GM19452 (cell line): ENCODE data around the gene CCDC69.
"Not testable (repeated sequence)": the region's sequence is repeated elsewhere in the genome, so short reads cannot be mapped to it uniquely, and the experiment has no call there.

Source experiments
- ATAC-seq: cut with Tn5 transposase; IDR thresholded peaks from one replicate; pipeline ENCODE4 v1.9.1; 2021; ENCODE audit not compliant: unreplicated experiment

The CCDC69 gene

GRCh38 chr5:151222790-151223446 lies 974 bp downstream of the CCDC69 start:
- ATAC-seq = peak; percentile 52

GRCh38 chr5:151222054-151222789 lies 1.7 kb downstream of the CCDC69 start:
- no peak for ATAC-seq

- no peak for ATAC-seq
Observed at GRCh38 chr5:151221574-151221973, 2.3 kb downstream of the CCDC69 start.

- no peak for ATAC-seq
Observed at GRCh38 chr5:151219789-151220188, 4.1 kb downstream of the CCDC69 start.

DNA sequence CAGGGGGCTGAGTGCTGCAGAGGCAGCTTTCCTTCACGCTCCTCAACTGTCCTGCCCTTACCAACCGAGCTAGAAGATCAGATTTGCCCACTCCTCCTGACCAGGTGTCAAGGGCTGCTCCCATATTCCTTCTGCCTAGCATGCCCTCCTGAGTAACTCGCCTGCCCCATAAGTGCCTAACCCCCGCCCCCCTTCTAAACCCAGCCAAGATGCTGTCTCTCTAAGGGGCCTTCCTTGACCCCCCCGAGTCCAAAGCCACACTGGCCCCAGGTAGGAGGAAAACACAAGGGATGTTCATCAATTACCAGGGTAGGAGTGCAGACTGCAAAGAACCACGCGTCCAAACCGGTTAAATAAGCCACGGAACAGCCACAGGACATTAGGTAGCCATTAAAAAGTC lies 4.8 kb downstream of the CCDC69 start:
- ATAC-seq = no peak

GRCh38 chr5:151218177-151218576 lies 5.7 kb downstream of the CCDC69 start:
- ATAC-seq = no peak

- no peak for ATAC-seq
Observed at GRCh38 chr5:151216781-151217180, 7.1 kb downstream of the CCDC69 start.

GRCh38 chr5:151215546-151215880 lies 8.4 kb downstream of the CCDC69 start:
- no peak for ATAC-seq

DNA sequence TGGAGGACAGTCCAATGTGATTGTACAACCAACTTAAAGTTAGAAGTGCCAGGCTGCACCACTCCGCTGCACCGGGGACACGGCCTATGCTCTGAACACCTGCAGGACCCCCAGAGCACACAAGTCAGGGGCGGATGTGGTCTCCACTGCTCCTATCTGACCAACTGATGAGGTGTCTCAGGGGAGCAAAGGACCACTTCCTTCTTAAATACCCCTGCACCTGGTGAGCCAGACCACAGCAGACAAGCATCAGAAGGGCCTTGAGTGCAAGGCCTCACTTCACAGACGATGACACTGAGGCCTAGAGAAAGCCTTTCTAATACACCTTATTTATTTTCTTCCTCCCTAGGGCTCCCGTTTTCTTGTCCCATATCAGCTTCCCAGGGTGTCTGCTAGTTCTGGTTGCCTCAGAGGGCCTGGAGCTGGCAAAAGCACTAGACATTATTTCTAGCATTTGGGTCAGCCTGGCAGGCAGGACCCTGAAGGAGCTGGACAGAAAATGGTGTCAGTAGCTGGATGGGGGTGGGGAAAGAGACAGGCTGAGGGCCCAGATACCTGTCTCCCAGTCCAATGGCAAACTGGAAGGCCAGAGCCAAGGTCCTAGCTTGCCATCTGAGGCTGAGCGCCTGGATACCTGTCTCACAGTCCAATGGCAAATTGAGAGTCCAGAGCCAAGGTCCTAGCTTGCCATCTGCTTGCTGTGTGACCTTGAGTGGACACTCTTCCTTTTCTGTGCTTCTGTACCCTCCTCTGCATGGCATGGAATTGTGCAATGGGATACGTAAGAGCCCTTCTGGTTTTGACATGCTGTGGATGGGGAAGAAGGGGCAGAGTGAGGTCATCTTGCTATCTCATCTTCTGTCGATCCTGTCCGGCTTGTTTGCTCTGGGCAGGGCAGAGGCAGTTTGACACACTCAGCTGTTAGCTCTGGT lies 9.0 kb downstream of the CCDC69 start:
- ATAC-seq = peak; percentile 58

GRCh38 chr5:151213803-151214613 lies 9.9 kb downstream of the CCDC69 start:
- peak; percentile 75 for ATAC-seq

- no peak for ATAC-seq
Observed at GRCh38 chr5:151212406-151212798, 11.5 kb downstream of the CCDC69 start.

DNA sequence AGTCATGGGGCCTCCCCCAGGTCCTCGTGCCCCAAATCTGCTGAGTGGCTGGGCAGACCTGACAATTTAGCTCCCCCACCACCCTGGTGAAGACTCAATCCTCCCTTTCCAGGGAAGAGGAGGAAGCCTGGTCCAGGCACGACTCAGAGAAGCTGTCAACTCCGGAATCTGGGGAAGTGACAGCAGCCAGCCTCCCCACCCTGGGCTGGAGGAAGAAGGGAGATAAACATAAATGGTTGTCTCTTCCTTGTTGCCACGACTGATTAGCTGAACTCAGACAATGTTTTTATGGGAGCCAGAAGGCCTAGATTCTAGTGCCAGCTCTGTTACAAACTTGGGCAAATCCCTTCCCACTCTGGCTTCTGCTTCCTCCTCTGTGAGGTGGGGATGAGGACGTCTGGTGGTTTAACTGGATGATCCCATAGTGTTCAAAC lies 15.4 kb downstream of the CCDC69 start:
- ATAC-seq = no peak

- no peak for ATAC-seq
Observed at GRCh38 chr5:151205411-151205810, 18.5 kb downstream of the CCDC69 start.

DNA sequence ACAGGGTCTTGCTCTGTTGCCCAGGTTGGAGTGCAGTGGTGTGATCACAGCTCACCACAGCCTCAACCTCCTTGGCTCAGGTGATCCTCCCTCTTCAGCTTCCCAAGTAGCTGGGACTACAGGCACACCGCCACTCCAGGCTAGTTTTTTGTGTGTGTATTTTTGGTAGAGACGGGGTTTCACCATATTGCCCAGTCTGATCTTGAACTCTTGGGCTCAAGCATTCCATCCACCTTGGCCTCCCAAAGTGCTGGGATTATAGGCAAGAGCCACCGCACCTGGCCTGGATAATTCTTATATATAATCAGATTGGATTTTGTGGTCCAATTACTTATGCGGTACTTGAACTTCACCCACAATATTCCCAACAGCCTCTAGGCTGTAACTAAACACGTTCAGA lies 19.8 kb downstream of the CCDC69 start:
- no peak for ATAC-seq

- ATAC-seq = no peak
Observed at GRCh38 chr5:151202381-151203139, 21.3 kb downstream of the CCDC69 start.

DNA sequence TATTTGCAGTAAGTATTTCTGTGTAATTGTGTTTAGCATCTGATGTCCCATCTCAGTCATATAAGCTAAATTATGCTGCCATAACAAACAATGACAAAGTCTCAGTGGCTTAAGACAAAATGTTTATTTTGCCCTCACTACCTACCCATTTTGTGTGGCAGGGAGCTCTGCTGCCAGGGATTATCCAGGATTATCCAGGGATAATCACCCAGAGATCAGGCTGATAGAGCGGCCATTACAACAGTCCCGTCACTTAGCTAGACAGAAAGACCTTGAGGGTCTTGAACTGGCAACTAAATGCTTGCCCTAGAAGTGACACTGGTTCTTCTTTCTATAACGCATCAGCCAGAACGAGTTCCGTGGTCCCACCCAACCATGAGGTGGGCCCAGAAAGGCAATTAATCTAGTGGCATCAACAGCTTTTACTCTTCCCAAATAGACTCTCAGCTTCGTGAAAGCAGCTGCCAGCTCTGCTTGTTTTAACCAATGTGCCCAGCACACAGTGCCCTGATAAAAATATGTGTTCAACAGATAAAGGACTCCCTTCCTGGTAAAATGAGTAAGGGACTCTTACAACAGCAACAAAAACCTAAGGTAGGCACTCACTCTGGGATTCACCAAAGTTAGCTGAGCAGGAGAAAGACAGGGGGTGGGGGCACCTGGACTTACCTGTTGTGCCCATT lies 22.8 kb downstream of the CCDC69 start:
- ATAC-seq = no peak

GRCh38 chr5:151199581-151200185 lies 24.2 kb downstream of the CCDC69 start:
- ATAC-seq = no peak

DNA sequence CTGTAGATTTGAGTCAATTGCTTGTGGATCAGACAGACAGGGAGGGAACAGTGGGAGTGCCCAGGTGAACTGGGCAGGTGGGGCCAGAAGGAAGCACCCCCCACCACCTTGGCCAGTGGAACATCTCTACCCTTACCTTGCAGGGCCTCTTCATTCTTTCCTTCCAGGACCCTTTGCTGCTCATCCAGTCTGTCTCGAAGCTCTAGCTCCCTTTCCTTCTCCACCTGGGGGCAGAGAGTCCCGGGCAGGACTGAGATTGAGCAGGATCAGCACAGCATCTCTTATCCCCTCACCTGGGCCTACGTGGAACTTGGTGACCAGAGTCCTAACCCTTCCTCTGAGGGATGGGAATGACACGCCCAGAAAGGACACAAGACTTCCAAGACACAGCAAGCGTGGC lies 25.0 kb downstream of the CCDC69 start:
- ATAC-seq = no peak

DNA sequence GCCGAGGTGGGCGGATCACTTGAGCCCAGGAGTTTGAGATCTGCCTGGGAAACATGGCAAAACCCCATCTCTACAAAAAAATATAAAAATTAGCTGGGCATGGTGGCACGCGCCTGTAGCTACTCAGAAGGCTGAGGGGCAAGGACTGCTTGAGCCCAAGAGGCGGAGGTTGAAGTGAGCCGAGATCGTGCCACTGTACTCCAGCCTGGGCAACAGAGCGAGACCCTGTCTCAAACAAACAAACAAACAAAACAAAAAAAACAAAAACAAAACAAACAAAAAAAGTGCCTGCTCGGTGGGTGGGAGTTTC lies 26.6 kb downstream of the CCDC69 start:
- not testable (repeated sequence) for ATAC-seq
